H9 (cell line): ENCODE measurements around the gene ADAMTS5. TPM values are rescaled to one million over a fixed set of nuclear protein-coding genes. Genes with fewer than 3 reads are reported as not detected.

Experiments
- DNase-seq: peaks from one replicate; pipeline ENCODE4 v3.0.0-alpha.2; 2017
- H2AFZ ChIP-seq: one replicate; pipeline ENCODE4 v1.6.1; 2013; ENCODE audit warnings: mild to moderate bottlenecking, low read length, control low read depth, moderate library complexity
- H2AK5ac ChIP-seq: 2 replicates; pipeline ENCODE4 v1.6.1; 2013; ENCODE audit warnings: low read length, control low read depth, mixed read lengths; ENCODE audit not compliant: insufficient read length
- H2BK120ac ChIP-seq: one replicate; pipeline ENCODE4 v1.6.1; 2013; ENCODE audit warnings: low read depth, mild to moderate bottlenecking, low read length, control low read depth, inconsistent platforms; ENCODE audit not compliant: poor library complexity, severe bottlenecking
- H2BK12ac ChIP-seq: 2 replicates; pipeline ENCODE4 v1.6.1; 2013; ENCODE audit warnings: low read length, control low read depth, mixed read lengths, low read depth; ENCODE audit not compliant: insufficient read length
- H2BK15ac ChIP-seq: 2 replicates; pipeline ENCODE4 v1.6.1; 2013; ENCODE audit warnings: low read depth, low read length, control low read depth
- H2BK20ac ChIP-seq: one replicate; pipeline ENCODE4 v1.6.1; 2013; ENCODE audit warnings: low read depth, mild to moderate bottlenecking, low read length, control low read depth, inconsistent platforms; ENCODE audit not compliant: poor library complexity, severe bottlenecking
- H2BK5ac ChIP-seq: 2 replicates; pipeline ENCODE4 v1.6.1; 2013; ENCODE audit warnings: low read length, control low read depth, mixed read lengths; ENCODE audit not compliant: insufficient read length
- H3K14ac ChIP-seq: 2 replicates; pipeline ENCODE4 v1.6.1; 2013; ENCODE audit warnings: low read length, control low read depth; ENCODE audit not compliant: insufficient read depth
- H3K18ac ChIP-seq: 2 replicates; pipeline ENCODE4 v1.6.1; 2013; ENCODE audit warnings: low read depth, mild to moderate bottlenecking, mixed read lengths, low read length, control low read depth; ENCODE audit not compliant: insufficient read length
- H3K23ac ChIP-seq: 2 replicates; pipeline ENCODE4 v1.6.1; 2013; ENCODE audit warnings: low read length, control low read depth, mixed read lengths, low read depth; ENCODE audit not compliant: insufficient read length
- H3K23me2 ChIP-seq: 2 replicates; pipeline ENCODE4 v1.6.1; 2013; ENCODE audit warnings: low read depth, mild to moderate bottlenecking, mixed read lengths, low read length, control low read depth; ENCODE audit not compliant: insufficient read length, poor library complexity, severe bottlenecking
- H3K27ac ChIP-seq: 2 replicates; pipeline ENCODE4 v1.5.1; 2013; ENCODE audit warnings: low read length, control low read depth, mixed read lengths, low read depth; ENCODE audit not compliant: insufficient read length
- H3K27me3 ChIP-seq: 2 replicates; pipeline ENCODE4 v1.6.1; 2013; ENCODE audit warnings: low read length, control low read depth, inconsistent platforms; ENCODE audit not compliant: insufficient read depth
- H3K4ac ChIP-seq: 2 replicates; pipeline ENCODE4 v1.6.1; 2013; ENCODE audit warnings: low read depth, mild to moderate bottlenecking, control low read depth, inconsistent platforms, low read length, moderate library complexity
- H3K4me1 ChIP-seq: 2 replicates; pipeline ENCODE4 v1.6.1; 2013; ENCODE audit warnings: low read length, control low read depth, inconsistent platforms; ENCODE audit not compliant: insufficient read depth
- H3K4me2 ChIP-seq: 2 replicates; pipeline ENCODE4 v1.6.1; 2013; ENCODE audit warnings: low read length, control low read depth, mixed read lengths; ENCODE audit not compliant: insufficient read length, insufficient read depth
- H3K56ac ChIP-seq: 2 replicates; pipeline ENCODE4 v1.6.1; 2013; ENCODE audit warnings: low read depth, mild to moderate bottlenecking, mixed read lengths, low read length, control low read depth; ENCODE audit not compliant: insufficient read length
- H3K79me1 ChIP-seq: 2 replicates; pipeline ENCODE4 v1.6.1; 2013; ENCODE audit warnings: low read depth, mild to moderate bottlenecking, moderate library complexity, low read length, control low read depth, inconsistent platforms; ENCODE audit not compliant: insufficient read depth, poor library complexity, severe bottlenecking
- H3K79me2 ChIP-seq: 2 replicates; pipeline ENCODE4 v1.6.1; 2013; ENCODE audit warnings: low read length, control low read depth, inconsistent platforms; ENCODE audit not compliant: insufficient read depth
- H3K9ac ChIP-seq: 2 replicates; pipeline ENCODE4 v1.6.1; 2013; ENCODE audit warnings: low read length, control low read depth, mixed read lengths; ENCODE audit not compliant: insufficient read length; ENCODE audit errors: extremely low read depth
- H3K9me3 ChIP-seq: one replicate; pipeline ENCODE4 v1.6.1; 2013; ENCODE audit warnings: low read depth, low read length, inconsistent platforms; ENCODE audit not compliant: control insufficient read depth
- H3T11ph ChIP-seq: one replicate; pipeline ENCODE4 v1.6.1; 2013; ENCODE audit warnings: mild to moderate bottlenecking, low read length, control low read depth, inconsistent platforms
- H4K20me1 ChIP-seq: one replicate; pipeline ENCODE4 v1.6.1; 2013; ENCODE audit not compliant: control insufficient read depth, insufficient read length, insufficient read depth
- H4K5ac ChIP-seq: 2 replicates; pipeline ENCODE4 v1.6.1; 2013; ENCODE audit warnings: low read depth, mild to moderate bottlenecking, mixed read lengths, low read length, control low read depth; ENCODE audit not compliant: insufficient read length
- H4K8ac ChIP-seq: replicated peaks from 2 replicates; pipeline ENCODE4 v1.6.1; 2013; ENCODE audit warnings: low read length, control low read depth, mixed read lengths, low read depth; ENCODE audit not compliant: insufficient read length
- H4K91ac ChIP-seq: 2 replicates; pipeline ENCODE4 v1.6.1; 2013; ENCODE audit warnings: low read depth, mild to moderate bottlenecking, moderate library complexity, mixed read lengths, low read length, control low read depth; ENCODE audit not compliant: insufficient read length
- H3K27ac Mint-ChIP-seq, 3 experiments: 2 replicates in 2 of 3; 3 replicates in 1 of 3; pipeline ENCODE4 v1.8.0; 2020 to 2021; ENCODE audit warnings: mixed read lengths in 3 of 3, mild to moderate bottlenecking in 1 of 3, moderate library complexity in 1 of 3
- H3K27me3 Mint-ChIP-seq: 2 replicates; pipeline ENCODE4 v1.8.0; 2021; ENCODE audit warnings: low read depth, mild to moderate bottlenecking, moderate library complexity, mixed read lengths
- H3K36me3 Mint-ChIP-seq, 3 experiments: 2 replicates in 2 of 3; 3 replicates in 1 of 3; pipeline ENCODE4 v1.8.0; 2020 to 2021; ENCODE audit warnings: low read depth in 3 of 3, mixed read lengths in 3 of 3; ENCODE audit not compliant: insufficient read depth in 1 of 3
- H3K4me1 Mint-ChIP-seq, 2 experiments: 2 replicates each; pipeline ENCODE4 v1.8.0; 2020; ENCODE audit warnings: mixed read lengths in 2 of 2
- H3K4me3 Mint-ChIP-seq, 2 experiments: 2 replicates in 1 of 2; 3 replicates in 1 of 2; pipeline ENCODE4 v1.8.0; 2020 to 2021; ENCODE audit warnings: mild to moderate bottlenecking in 2 of 2, mixed read lengths in 2 of 2, moderate library complexity in 1 of 2
- H3K9me3 Mint-ChIP-seq, 2 experiments: 2 replicates in 1 of 2; 3 replicates in 1 of 2; pipeline ENCODE4 v1.8.0; 2020; ENCODE audit warnings: mild to moderate bottlenecking in 2 of 2, mixed read lengths in 2 of 2, moderate library complexity in 1 of 2
- WGBS: extraction: QIAGEN DNeasy Blood & Tissue Kit; methylation state at CpG from one replicate; pipeline ENCODE4 v1.1.7; 2013; ENCODE audit warnings: missing lambda C conversion rate, low lambda C conversion rate, mixed read lengths; ENCODE audit not compliant: insufficient read length; ENCODE audit errors: extremely low coverage; 5-methylcytosine and 5-hydroxymethylcytosine counted together
- total RNA-seq: library from RNA; stranded (reverse); gene quantifications from 2 replicates; pipeline ENCODE4 v1.2.1, GENCODE V29; 2021
- TF ChIP-seq, protein P1 (sequence below): fragments of 200-600 bp; sonication (generic); conservative IDR thresholded peaks from 3 replicates; pipeline ENCODE4 v1.8.0; 2021; ENCODE audit warnings: antibody characterized with exemption, mild to moderate bottlenecking

The ADAMTS5 gene
- total RNA-seq, 1 experiment from 2014 or later: 0.90 TPM

DNA sequence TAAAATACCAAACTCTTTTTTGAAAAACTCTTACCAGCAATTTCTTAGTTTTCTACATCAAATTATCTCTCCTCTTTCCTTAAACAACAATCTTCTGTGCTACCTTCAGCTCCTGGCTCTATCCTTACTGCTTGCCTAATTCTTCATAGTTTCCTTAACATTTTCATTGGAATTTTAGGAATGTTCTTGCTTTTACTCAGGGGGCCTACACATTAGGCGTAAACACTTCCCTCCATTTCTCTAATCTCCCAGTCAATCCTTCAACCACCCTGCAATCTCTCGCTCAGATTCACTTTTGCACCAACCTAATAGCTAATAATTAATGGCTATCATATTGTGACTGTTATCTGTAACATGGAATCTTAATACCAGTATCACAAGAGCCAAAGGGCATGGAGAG, 50.1 kb downstream of the ADAMTS5 start:
- Histone ChIP-seq H3K56ac (no peak overlapping the region), H4K5ac (no peak overlapping the region), H3T11ph (no peak overlapping the region), H3K79me2 (no peaks in the 10 kb centered on the region), H3K14ac (no peak overlapping the region), H3K18ac (no peak overlapping the region), H3K27me3 (no peaks in the 10 kb centered on the region), H3K4me1 (no peaks in the 10 kb centered on the region; the same call in 1 of the 2 replicates), H4K20me1 (no peaks in the 10 kb centered on the region), H2BK15ac (no peak overlapping the region), H3K23ac (no peak overlapping the region), H2BK120ac (no peak overlapping the region), H2BK12ac (no peak overlapping the region), H3K4ac (no peak overlapping the region), H4K91ac (no peak overlapping the region), H3K4me2 (no peak overlapping the region), H2BK5ac (no peak overlapping the region), H2BK20ac (no peak overlapping the region), H2AK5ac (no peak overlapping the region), H3K79me1 (no peaks in the 10 kb centered on the region), H3K9ac (no peak overlapping the region), H4K8ac (no peak overlapping the region), H3K23me2 (no peaks in the 10 kb centered on the region), H2AFZ (no peak overlapping the region), H3K27ac (no peak overlapping the region), H3K9me3 (peaks cover 6% of the 10 kb centered on the region)
- no peak for DNase-seq
- H3K27me3 Mint-ChIP-seq: no peaks in the 10 kb centered on the region
- H3K36me3 Mint-ChIP-seq: peaks cover 14 to 23% (median 14%) of the 10 kb centered on the region in 3 experiments
- TF ChIP-seq, protein P1, sequence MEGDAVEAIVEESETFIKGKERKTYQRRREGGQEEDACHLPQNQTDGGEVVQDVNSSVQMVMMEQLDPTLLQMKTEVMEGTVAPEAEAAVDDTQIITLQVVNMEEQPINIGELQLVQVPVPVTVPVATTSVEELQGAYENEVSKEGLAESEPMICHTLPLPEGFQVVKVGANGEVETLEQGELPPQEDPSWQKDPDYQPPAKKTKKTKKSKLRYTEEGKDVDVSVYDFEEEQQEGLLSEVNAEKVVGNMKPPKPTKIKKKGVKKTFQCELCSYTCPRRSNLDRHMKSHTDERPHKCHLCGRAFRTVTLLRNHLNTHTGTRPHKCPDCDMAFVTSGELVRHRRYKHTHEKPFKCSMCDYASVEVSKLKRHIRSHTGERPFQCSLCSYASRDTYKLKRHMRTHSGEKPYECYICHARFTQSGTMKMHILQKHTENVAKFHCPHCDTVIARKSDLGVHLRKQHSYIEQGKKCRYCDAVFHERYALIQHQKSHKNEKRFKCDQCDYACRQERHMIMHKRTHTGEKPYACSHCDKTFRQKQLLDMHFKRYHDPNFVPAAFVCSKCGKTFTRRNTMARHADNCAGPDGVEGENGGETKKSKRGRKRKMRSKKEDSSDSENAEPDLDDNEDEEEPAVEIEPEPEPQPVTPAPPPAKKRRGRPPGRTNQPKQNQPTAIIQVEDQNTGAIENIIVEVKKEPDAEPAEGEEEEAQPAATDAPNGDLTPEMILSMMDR: no peak
- no CpG with 5 or more reads among the region's 2 CpGs for WGBS
- H3K4me3 Mint-ChIP-seq: no peak overlapping the region
- H3K9me3 Mint-ChIP-seq: peaks cover 12 to 16% of the 10 kb centered on the region in 2 experiments
- peak overlapping the region; percentile 54 to 75 (median 59); a peak in 5 of 7 replicates for H3K27ac Mint-ChIP-seq
- peaks cover 20 to 30% of the 10 kb centered on the region in 2 experiments for H3K4me1 Mint-ChIP-seq
